HK-2 (cell line): ENCODE data around the gene FSIP1.

Experiments used
- DNase-seq: peaks from one replicate; pipeline ENCODE4 v3.0.0-alpha.2; 2018; ENCODE audit not compliant: unreplicated experiment

Gene FSIP1

GRCh38 chr15:39792025-39792843 is 9.6 kb upstream of the FSIP1 start:
- DNase-seq = no peak

- no peak for DNase-seq
These were observed 7.1 kb upstream of the FSIP1 start for GRCh38 chr15:39789736-39790135.

- no peak for DNase-seq
These were observed 6.3 kb upstream of the FSIP1 start for GRCh38 chr15:39788800-39789565.

GRCh38 chr15:39788108-39788507 is 5.5 kb upstream of the FSIP1 start:
- no peak for DNase-seq

GRCh38 chr15:39787479-39787878 is 4.8 kb upstream of the FSIP1 start:
- DNase-seq = no peak

GRCh38 chr15:39786447-39787056 is 3.9 kb upstream of the FSIP1 start:
- no peak for DNase-seq

- DNase-seq = no peak
These were observed 3.2 kb upstream of the FSIP1 start for GRCh38 chr15:39785841-39786240.

GRCh38 chr15:39785139-39785538 is 2.5 kb upstream of the FSIP1 start:
- no peak for DNase-seq

GRCh38 chr15:39784638-39785037 is 2.0 kb upstream of the FSIP1 start:
- no peak for DNase-seq

- DNase-seq = no peak
These were observed 1.5 kb upstream of the FSIP1 start for GRCh38 chr15:39784125-39784524.

- DNase-seq = no peak
These were observed 691 bp upstream of the FSIP1 start for GRCh38 chr15:39783244-39783820.

GRCh38 chr15:39781967-39782302 is 706 bp downstream of the FSIP1 start:
- DNase-seq = no peak

GRCh38 chr15:39781147-39781966 is 1.3 kb downstream of the FSIP1 start:
- no peak for DNase-seq

- DNase-seq = no peak
These were observed 4.6 kb downstream of the FSIP1 start for GRCh38 chr15:39778021-39778420.

GRCh38 chr15:39777496-39777895 is 5.1 kb downstream of the FSIP1 start:
- DNase-seq = no peak

GRCh38 chr15:39776068-39776467 is 6.6 kb downstream of the FSIP1 start:
- no peak for DNase-seq

- no peak for DNase-seq
These were observed 7.9 kb downstream of the FSIP1 start for GRCh38 chr15:39774688-39775267.

GRCh38 chr15:39770748-39771689 is 11.6 kb downstream of the FSIP1 start:
- no peak for DNase-seq

GRCh38 chr15:39767921-39768320 is 14.7 kb downstream of the FSIP1 start:
- DNase-seq = no peak

GRCh38 chr15:39761006-39761405 is 21.6 kb downstream of the FSIP1 start:
- DNase-seq = no peak
